Putamen (tissue), 1 donor: ENCODE results near the gene NBAS.

Source experiments
- DNase-seq: peaks from one replicate; pipeline ENCODE4 v3.0.0-alpha.2; 2016; ENCODE audit warnings: low spot score

NBAS gene

DNA sequence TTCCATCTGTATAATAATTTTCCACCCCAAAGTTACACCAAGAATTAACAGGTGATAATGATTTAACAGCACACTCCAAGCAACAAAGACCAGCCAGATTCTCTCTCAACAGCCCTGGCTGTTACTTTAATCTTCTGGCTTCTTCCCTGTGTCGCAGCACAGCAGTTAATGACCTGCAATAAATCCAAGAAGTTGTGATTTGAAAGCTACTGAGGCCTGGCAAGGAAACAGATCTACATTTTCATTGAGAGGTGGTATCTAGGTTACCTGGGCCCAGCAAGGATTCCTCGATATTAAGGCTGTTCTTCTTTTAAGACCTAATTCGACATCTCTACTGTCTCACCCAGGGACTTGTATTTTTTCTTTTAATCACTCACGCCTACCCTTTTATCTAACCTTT is 433.8 kb downstream of the NBAS start:
- DNase-seq = no peak

DNA sequence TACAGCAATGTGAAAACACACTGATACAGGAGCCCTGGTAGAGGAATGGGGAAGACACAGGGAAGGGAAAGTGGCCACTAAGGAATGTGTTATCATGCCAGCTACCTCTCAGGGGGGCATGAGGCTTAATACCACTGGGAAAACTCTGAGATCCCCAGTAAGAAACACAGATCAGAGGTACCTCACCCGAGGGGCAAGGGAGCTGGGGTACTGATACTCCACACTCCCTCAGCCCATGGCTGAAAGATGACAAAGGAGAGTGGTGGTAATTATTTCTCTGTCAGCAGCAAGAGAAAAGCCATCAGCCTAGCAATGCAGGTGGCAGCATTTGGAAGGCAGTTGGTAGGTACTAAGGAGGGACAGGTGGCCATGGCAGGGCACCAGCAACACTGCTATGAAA is 434.8 kb downstream of the NBAS start:
- DNase-seq = no peak

DNA sequence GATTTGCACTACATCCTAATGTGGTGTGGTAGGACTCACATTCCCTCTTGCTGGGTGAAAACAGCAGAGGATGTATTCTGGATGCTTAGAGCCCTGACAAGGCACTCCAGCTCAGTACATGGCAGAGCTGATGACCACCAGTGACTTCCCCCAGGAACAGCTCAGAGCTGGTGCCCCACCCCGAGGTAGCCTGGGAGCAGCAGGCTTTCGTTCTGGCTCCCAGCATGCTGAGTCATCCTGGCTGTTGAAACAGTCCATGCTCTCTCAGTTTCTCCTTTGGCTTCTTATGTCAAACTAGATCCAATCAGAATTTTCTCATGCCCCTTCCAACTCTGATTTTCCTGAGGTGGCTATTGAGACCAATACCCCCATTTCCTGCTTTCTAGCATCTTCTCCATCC is 438.2 kb downstream of the NBAS start:
- no peak for DNase-seq

DNA sequence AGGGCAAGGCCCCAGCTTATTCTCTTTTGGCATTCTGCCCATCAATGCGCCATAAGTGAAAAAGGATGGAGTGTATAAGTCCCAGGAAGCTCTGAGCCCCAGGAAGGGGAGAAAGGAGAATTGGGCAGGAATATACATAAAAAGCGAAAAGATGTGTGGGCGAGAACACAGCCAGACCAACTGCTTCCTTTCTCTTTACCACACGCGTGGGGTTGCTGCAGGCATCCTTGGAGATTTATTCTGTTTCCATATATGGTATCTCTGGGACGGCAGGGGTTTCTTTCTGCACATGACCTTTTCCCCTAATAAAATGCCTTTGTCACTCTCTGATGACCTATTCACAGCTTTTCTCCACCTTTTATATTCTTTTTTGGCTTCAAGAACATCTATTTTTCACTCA is 440.5 kb downstream of the NBAS start:
- DNase-seq = no peak

DNA sequence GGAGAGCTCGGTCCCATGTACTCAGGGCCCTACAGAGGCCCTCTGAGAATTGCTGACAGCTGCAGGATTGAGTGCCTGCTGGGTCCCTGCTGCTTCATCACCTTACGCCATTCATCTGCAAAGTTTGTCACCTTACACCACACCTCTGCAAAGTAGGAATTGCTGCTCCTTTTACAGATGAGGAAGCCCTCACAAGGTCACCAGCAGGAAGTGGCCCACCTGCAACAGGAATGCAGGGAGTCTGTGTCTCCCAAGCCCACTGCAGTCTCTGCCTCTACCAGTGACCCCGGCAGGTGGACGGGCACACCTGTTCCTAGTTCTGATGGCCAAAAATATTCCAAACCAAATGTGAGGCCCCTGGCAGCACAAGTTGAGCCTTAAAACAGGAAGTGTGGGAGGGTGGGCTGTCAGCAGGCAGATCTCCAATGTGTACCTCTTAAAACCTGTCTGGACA is 441.4 kb downstream of the NBAS start:
- DNase-seq = no peak

DNA sequence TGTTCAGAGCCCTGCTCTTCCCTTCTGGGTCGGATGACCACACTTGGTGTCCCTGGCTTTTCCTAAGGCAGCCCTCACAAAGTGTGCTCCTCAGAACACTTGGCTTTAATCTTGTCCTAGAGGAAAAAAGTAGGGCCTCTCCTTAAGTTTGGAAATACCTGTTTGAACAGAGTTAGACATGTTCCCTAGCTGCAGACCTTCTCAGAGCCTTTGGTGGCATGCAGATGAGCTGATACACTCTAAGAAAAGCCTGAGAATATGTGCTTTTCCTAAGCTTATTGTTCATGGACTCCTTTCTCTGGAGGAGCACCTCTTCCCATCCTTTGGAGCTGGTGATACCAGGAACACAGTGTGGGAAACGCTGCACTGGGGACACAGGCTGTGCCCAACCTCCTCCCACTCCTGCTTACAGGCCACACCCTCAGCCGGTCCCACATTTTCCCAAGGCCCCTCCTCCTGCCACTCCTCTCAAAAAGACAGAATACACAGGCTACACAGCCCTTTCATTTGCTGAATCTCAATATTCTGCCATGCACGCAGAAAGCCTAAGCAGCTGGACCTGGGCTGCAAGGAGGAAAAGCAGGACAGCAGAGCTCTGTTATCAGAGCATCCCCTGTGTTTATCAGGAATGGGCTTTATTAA is 443.6 kb downstream of the NBAS start:
- no peak for DNase-seq
